MCF 10A (cell line): ENCODE measurements around the gene SLC35G4. TPM values are rescaled to one million over a fixed set of nuclear protein-coding genes. Genes with fewer than 3 reads are reported as not detected.

ENCODE experiments used
- BruUV-seq: library from RNA; stranded (reverse); fragments of 400-500 nt; replicated peaks from 2 replicates; lab custom pipeline; 2021; lab: Mats Ljungman, UMichigan
- CTCF ChIA-PET: fragments of 300-600 bp; sonication (Branson Sonifier 250); formaldehyde crosslinking; extraction: SDS; loops from one replicate; lab custom pipeline; 2021; ENCODE audit warnings: antibody characterized with exemption, inconsistent platforms; lab: Yijun Ruan, JAX
- POLR2A ChIA-PET: fragments of 300-600, 350-650 bp; sonication (Branson Sonifier 250); formaldehyde crosslinking; extraction: SDS; loops from one replicate; lab custom pipeline; 2020; ENCODE audit warnings: antibody characterized with exemption, inconsistent platforms; lab: Yijun Ruan, JAX
- DNase-seq: peaks from one replicate; pipeline ENCODE4 v3.0.0-alpha.2; 2018; ENCODE audit not compliant: unreplicated experiment
- H3K27ac Mint-ChIP-seq: one replicate; pipeline ENCODE4 v1.8.0; 2022; ENCODE audit warnings: mild to moderate bottlenecking, low read depth, mixed read lengths; ENCODE audit not compliant: unreplicated experiment
- H3K27me3 Mint-ChIP-seq: one replicate; pipeline ENCODE4 v1.8.0; 2022; ENCODE audit warnings: mixed read lengths; ENCODE audit not compliant: insufficient read depth, unreplicated experiment
- H3K36me3 Mint-ChIP-seq: one replicate; pipeline ENCODE4 v1.8.0; 2022; ENCODE audit warnings: mild to moderate bottlenecking, moderate library complexity, mixed read lengths; ENCODE audit not compliant: insufficient read depth, unreplicated experiment
- H3K4me1 Mint-ChIP-seq: one replicate; pipeline ENCODE4 v1.8.0; 2022; ENCODE audit warnings: mixed read lengths; ENCODE audit not compliant: insufficient read depth, unreplicated experiment
- H3K4me3 Mint-ChIP-seq: one replicate; pipeline ENCODE4 v1.8.0; 2022; ENCODE audit warnings: mild to moderate bottlenecking, moderate library complexity, mixed read lengths; ENCODE audit not compliant: unreplicated experiment
- H3K9me3 Mint-ChIP-seq: one replicate; pipeline ENCODE4 v1.8.0; 2022; ENCODE audit warnings: mixed read lengths; ENCODE audit not compliant: unreplicated experiment
- intact Hi-C: fragments of 100-400 bp; cut with micrococcal nuclease; formaldehyde crosslinking; loops from 2 replicates; pipeline ENCODE4 v1.14.1; 2022
- total RNA-seq: library from RNA; stranded (reverse); gene quantifications from 2 replicates; pipeline ENCODE4 v1.2.3, GENCODE V29; 2022
- TF ChIP-seq, protein P1 (sequence below): fragments of 200-600 bp; IDR thresholded peaks from one replicate; pipeline ENCODE4 v1.8.0; 2022; ENCODE audit warnings: antibody characterized with exemption, mild to moderate bottlenecking; ENCODE audit not compliant: unreplicated experiment

Gene SLC35G4
- total RNA-seq, 1 experiment from 2014 or later, result not detected

GRCh38 chr18:11657152-11657551 lies 47.8 kb downstream of the SLC35G4 start:
- H3K27me3 Mint-ChIP-seq, result no peaks in the 10 kb centered on the region
- intact Hi-C loops, result loop anchor here (5.0 kb wide), 1 partner anchor 215 kb away; no protein-coding TSS in a partner anchor
- CTCF ChIA-PET, result interaction anchor here (0.6 to 10.7 kb wide), 11 partner anchors 9 to 338 kb away, joined by 3 to 347 read pairs (median 10); no protein-coding TSS in a partner anchor

GRCh38 chr18:11657554-11657953 lies 48.2 kb downstream of the SLC35G4 start:
- ChIA-PET CTCF (interaction anchor here (0.6 to 10.7 kb wide), 8 partner anchors 9 to 337 kb away, joined by 3 to 347 read pairs (median 36); no protein-coding TSS in a partner anchor), POLR2A (interaction anchor here (2.6 kb wide), 1 partner anchor 19 kb away, joined by 9 read pairs; no protein-coding TSS in a partner anchor)
- Mint-ChIP-seq H3K4me3 (no peak overlapping the region), H3K27ac (no peak overlapping the region), H3K36me3 (peaks cover 5% of the 10 kb centered on the region), H3K27me3 (no peaks in the 10 kb centered on the region), H3K9me3 (no peaks in the 10 kb centered on the region), H3K4me1 (peaks cover 21% of the 10 kb centered on the region)
- TF ChIP-seq, protein P1, sequence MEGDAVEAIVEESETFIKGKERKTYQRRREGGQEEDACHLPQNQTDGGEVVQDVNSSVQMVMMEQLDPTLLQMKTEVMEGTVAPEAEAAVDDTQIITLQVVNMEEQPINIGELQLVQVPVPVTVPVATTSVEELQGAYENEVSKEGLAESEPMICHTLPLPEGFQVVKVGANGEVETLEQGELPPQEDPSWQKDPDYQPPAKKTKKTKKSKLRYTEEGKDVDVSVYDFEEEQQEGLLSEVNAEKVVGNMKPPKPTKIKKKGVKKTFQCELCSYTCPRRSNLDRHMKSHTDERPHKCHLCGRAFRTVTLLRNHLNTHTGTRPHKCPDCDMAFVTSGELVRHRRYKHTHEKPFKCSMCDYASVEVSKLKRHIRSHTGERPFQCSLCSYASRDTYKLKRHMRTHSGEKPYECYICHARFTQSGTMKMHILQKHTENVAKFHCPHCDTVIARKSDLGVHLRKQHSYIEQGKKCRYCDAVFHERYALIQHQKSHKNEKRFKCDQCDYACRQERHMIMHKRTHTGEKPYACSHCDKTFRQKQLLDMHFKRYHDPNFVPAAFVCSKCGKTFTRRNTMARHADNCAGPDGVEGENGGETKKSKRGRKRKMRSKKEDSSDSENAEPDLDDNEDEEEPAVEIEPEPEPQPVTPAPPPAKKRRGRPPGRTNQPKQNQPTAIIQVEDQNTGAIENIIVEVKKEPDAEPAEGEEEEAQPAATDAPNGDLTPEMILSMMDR, result no peak
- no TSS peak for BruUV-seq
- intact Hi-C loops, result loop anchor here (5.0 kb wide), 1 partner anchor 215 kb away; no protein-coding TSS in a partner anchor
- DNase-seq, result no peak

More at GRCh38 chr18:11657152-11657551, 47.8 kb downstream of the SLC35G4 start:
- no peak for DNase-seq
- TF ChIP-seq, protein P1, result no peak
- Mint-ChIP-seq H3K9me3 (no peaks in the 10 kb centered on the region), H3K4me1 (peaks cover 24% of the 10 kb centered on the region), H3K27ac (no peak overlapping the region), H3K36me3 (peaks cover 5% of the 10 kb centered on the region), H3K4me3 (no peak overlapping the region)
- BruUV-seq, result no TSS peak
- POLR2A ChIA-PET, result interaction anchor here (2.6 to 3.1 kb wide), 3 partner anchors 20 to 193 kb away, joined by 9 to 40 read pairs (median 10); partner anchors contain the start of gene CHMP1B

DNA sequence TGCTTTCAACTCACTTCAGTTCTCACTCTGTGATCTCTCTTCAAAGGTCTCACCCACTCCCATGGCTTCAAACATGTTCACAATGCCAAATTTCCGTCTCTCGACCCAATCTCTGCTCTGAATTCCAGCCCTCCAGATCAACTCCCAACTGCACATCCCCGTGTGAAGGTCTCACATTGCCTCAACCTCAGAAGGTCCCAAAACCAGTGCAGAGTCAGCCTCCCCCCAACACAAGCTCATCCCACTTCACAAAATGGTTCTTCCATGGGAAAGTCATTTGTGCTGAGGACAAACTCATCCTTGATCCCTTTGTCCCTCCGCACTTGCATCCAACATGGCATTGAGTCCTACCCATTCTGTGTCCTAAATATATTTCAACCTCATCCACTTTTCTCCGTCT lies 48.6 kb downstream of the SLC35G4 start:
- H3K27ac Mint-ChIP-seq, result no peak overlapping the region
- no peaks in the 10 kb centered on the region for H3K27me3 Mint-ChIP-seq
- no peaks in the 10 kb centered on the region for H3K9me3 Mint-ChIP-seq
- intact Hi-C loops, result loop anchor here (5.0 kb wide), 1 partner anchor 214 kb away; no protein-coding TSS in a partner anchor
- no peak for DNase-seq
- CTCF ChIA-PET, result interaction anchor here (4.9 to 10.7 kb wide), 3 partner anchors 73 to 337 kb away, joined by 42 to 347 read pairs (median 56); no protein-coding TSS in a partner anchor
- BruUV-seq, result no TSS peak
- H3K4me1 Mint-ChIP-seq, result peaks cover 21% of the 10 kb centered on the region
- TF ChIP-seq, protein P1, result no peak
- POLR2A ChIA-PET, result interaction anchor here (0.7 to 2.6 kb wide), 4 partner anchors 9 to 192 kb away, joined by 3 to 9 read pairs (median 4); partner anchors contain the start of gene GNAL
- no peak overlapping the region for H3K4me3 Mint-ChIP-seq
- peaks cover 5% of the 10 kb centered on the region for H3K36me3 Mint-ChIP-seq

DNA sequence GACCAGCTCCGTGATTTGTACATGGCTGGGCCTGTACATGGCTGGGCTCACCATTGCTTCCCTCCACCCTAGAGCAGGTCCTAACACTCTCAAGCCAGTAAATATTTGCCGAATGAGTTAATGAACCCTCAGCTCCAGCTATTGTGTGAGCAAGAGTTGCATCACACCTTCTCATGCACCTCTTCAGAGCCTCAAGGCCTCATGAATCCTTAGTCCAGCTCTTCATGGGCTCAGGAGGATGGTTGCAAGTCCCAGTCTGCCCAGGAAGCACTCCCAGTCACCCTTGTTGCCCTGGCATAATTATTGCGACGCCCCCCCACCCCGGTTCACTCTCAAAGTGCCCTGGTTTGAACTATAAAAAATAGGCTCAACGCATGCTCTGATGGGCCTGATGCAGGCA lies 49.6 kb downstream of the SLC35G4 start:
- Mint-ChIP-seq H3K36me3 (no peaks in the 10 kb centered on the region), H3K4me1 (peaks cover 21% of the 10 kb centered on the region), H3K27ac (no peak overlapping the region), H3K9me3 (no peaks in the 10 kb centered on the region), H3K4me3 (no peak overlapping the region), H3K27me3 (no peaks in the 10 kb centered on the region)
- ChIA-PET POLR2A (interaction anchor here (0.6 to 2.6 kb wide), 15 partner anchors 8 to 1702 kb away, joined by 3 to 9 read pairs (median 3); partner anchors contain the start of genes GNAL and IMPA2), CTCF (interaction anchor here (0.5 to 10.7 kb wide), 8 partner anchors 22 to 734 kb away, joined by 3 to 347 read pairs (median 3); no protein-coding TSS in a partner anchor)
- intact Hi-C loops, result loop anchor here (5.0 kb wide), 1 partner anchor 213 kb away; no protein-coding TSS in a partner anchor
- DNase-seq, result peak; percentile 62
- BruUV-seq, result no TSS peak
- TF ChIP-seq, protein P1, result no peak
